ENCODE measurements around the gene VSIG10L2. TPM values are rescaled to one million over a fixed set of nuclear protein-coding genes. Genes with fewer than 3 reads are reported as not detected.

The VSIG10L2 gene
- total RNA-seq, 1 donor from 2014 or later: not detected

DNA sequence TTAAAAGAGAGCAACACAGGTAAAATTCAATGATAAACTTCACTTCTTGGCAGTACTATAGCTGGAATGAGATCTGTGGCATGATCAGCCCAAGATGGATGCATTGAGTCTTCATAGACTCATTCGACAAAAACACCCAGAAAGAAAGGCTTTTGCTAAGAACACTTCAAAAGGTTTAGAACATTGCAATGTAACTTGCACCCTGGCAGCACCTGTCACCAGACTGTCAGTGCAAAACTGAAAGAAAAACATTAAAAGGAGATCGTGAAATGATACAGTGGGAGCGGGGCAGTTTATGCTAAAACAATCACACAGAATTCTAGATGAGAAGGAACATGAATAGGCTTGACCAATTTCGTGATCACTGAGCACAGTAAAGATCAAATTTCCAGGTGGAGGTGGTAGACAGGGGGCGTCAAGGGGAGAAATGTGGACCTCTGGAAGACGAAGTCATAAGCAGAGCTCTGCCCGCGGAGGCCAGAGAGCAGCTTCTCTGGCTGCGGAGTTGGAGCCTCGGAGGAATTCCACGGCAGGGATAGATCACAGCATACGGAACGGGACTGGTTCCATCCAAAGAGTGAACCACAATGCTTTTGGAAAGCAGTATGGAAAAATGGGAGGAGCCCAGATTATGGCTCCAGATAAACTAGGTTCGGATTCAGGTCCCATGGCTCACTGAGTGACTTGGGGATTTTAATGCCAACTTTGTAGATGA is 11.9 kb downstream of the VSIG10L2 start:
- Histone ChIP-seq H3K36me3 (ENCODE audit: insufficient read depth, low read length) (no peaks in the 10 kb centered on the region), H2AFZ (ENCODE audit: low read depth, low read length) (no peak overlapping the region), H3K79me2 (ENCODE audit: insufficient read depth, low read length) (no peaks in the 10 kb centered on the region), H3K27me3 (ENCODE audit: insufficient read depth, low read length) (peaks cover under 1% of the 10 kb centered on the region), H3K9ac (ENCODE audit: low read length) (no peak overlapping the region), H3K27ac (ENCODE audit: low read depth, low read length) (no peak overlapping the region), H3K4me2 (ENCODE audit: low read length) (no peak overlapping the region), H3K4me3 (ENCODE audit: insufficient read depth, low read depth, low read length) (no peak overlapping the region), H3K4me1 (ENCODE audit: insufficient read depth, low read length) (no peaks in the 10 kb centered on the region), H3K9me3 (ENCODE audit: insufficient read depth, low read depth, low read length) (no peaks in the 10 kb centered on the region), H4K20me1 (ENCODE audit: insufficient read depth, low read length) (no peaks in the 10 kb centered on the region)
- no peak for TF ChIP-seq EZH2 (IDR thresholded peaks at IDR 0.05; ENCODE audit: insufficient read depth, low read length)
- TF ChIP-seq, protein P1, sequence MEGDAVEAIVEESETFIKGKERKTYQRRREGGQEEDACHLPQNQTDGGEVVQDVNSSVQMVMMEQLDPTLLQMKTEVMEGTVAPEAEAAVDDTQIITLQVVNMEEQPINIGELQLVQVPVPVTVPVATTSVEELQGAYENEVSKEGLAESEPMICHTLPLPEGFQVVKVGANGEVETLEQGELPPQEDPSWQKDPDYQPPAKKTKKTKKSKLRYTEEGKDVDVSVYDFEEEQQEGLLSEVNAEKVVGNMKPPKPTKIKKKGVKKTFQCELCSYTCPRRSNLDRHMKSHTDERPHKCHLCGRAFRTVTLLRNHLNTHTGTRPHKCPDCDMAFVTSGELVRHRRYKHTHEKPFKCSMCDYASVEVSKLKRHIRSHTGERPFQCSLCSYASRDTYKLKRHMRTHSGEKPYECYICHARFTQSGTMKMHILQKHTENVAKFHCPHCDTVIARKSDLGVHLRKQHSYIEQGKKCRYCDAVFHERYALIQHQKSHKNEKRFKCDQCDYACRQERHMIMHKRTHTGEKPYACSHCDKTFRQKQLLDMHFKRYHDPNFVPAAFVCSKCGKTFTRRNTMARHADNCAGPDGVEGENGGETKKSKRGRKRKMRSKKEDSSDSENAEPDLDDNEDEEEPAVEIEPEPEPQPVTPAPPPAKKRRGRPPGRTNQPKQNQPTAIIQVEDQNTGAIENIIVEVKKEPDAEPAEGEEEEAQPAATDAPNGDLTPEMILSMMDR (IDR thresholded peaks at IDR 0.05; ENCODE audit: insufficient read depth, low read depth, low read length): no peak
- H3K27ac Mint-ChIP-seq (ENCODE audit: unreplicated experiment): no peak overlapping the region
- H3K9me3 Mint-ChIP-seq (ENCODE audit: unreplicated experiment): peaks cover 1% of the 10 kb centered on the region
- H3K4me3 Mint-ChIP-seq (ENCODE audit: unreplicated experiment): no peak overlapping the region
- no peaks in the 10 kb centered on the region for H3K27me3 Mint-ChIP-seq (ENCODE audit: low read depth, unreplicated experiment)
- peaks cover 12% of the 10 kb centered on the region for H3K36me3 Mint-ChIP-seq (ENCODE audit: low read depth, unreplicated experiment)
- DNase-seq (ENCODE audit: low read depth) (no peak), FAIRE-seq (no peak)
- peaks cover 8% of the 10 kb centered on the region for H3K4me1 Mint-ChIP-seq (ENCODE audit: low read depth, unreplicated experiment)

DNA sequence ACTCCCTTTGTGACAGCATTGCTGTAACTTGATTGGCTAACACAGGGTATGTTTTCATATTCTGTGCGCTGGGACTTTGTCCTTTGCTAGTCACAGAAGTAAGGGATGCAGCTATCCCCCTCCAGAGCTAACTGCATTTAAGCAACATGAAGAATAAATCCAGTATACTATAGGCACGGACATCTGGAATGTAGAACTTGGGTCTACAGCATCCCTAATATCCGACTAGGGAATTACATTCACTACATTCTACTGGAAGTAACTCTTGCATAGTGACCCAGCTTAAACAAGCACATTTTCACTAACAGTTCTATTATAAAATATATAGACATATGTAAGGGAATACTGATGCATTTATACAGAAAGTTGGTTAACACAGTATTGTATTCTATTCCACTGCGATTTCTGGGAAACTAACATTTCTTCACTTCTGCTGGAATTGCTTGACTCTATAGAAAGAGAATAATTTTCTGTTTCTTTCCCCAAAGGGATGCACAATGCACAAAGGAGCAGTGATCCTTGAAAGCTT is 13.1 kb downstream of the VSIG10L2 start:
- no peaks in the 10 kb centered on the region for H3K4me1 ChIP-seq (ENCODE audit: insufficient read depth, low read length)
- no peak overlapping the region for H3K4me3 ChIP-seq (ENCODE audit: insufficient read depth, low read depth, low read length)
- H3K4me2 ChIP-seq (ENCODE audit: low read length): no peak overlapping the region
- Mint-ChIP-seq H3K4me3 (ENCODE audit: unreplicated experiment) (no peak overlapping the region), H3K4me1 (ENCODE audit: low read depth, unreplicated experiment) (peaks cover 8% of the 10 kb centered on the region), H3K27me3 (ENCODE audit: low read depth, unreplicated experiment) (no peaks in the 10 kb centered on the region), H3K27ac (ENCODE audit: unreplicated experiment) (no peak overlapping the region), H3K9me3 (ENCODE audit: unreplicated experiment) (peaks cover 1% of the 10 kb centered on the region), H3K36me3 (ENCODE audit: low read depth, unreplicated experiment) (peaks cover 14% of the 10 kb centered on the region)
- no peak for FAIRE-seq
- no peak overlapping the region for H2AFZ ChIP-seq (ENCODE audit: low read depth, low read length)
- no peak overlapping the region for H3K27ac ChIP-seq (ENCODE audit: low read depth, low read length)
- H3K36me3 ChIP-seq (ENCODE audit: insufficient read depth, low read length): no peaks in the 10 kb centered on the region
- no peak overlapping the region for H3K9ac ChIP-seq (ENCODE audit: low read length)
- TF ChIP-seq, protein P1 (IDR thresholded peaks at IDR 0.05; ENCODE audit: insufficient read depth, low read depth, low read length): no peak
- TF ChIP-seq EZH2 (IDR thresholded peaks at IDR 0.05; ENCODE audit: insufficient read depth, low read length): no peak
- no peak for DNase-seq (ENCODE audit: low read depth)
- no peaks in the 10 kb centered on the region for H3K27me3 ChIP-seq (ENCODE audit: insufficient read depth, low read length)
- H3K9me3 ChIP-seq (ENCODE audit: insufficient read depth, low read depth, low read length): no peaks in the 10 kb centered on the region
- no peaks in the 10 kb centered on the region for H4K20me1 ChIP-seq (ENCODE audit: insufficient read depth, low read length)
- no peaks in the 10 kb centered on the region for H3K79me2 ChIP-seq (ENCODE audit: insufficient read depth, low read length)

DNA sequence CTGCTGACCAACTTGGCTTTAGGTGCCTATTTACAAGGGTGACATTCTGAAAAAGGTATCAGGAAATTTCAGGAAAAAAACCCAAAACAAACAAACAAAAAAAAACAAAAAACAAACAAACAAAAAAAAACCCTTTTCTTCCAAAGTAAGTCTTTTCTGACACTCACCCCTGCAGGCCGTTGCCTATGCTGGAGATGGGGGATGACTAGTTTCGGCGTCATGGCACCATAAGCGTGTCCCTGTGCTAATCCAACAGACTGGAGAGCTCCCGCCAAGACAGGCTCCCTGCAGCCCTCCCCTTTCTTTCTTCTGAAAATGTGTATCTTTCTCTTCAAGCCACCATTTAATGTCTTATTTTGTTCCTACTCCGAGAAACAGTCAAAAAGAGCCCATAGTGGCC is 13.7 kb downstream of the VSIG10L2 start:
- Histone ChIP-seq H3K36me3 (ENCODE audit: insufficient read depth, low read length) (no peaks in the 10 kb centered on the region), H3K4me3 (ENCODE audit: insufficient read depth, low read depth, low read length) (no peak overlapping the region), H2AFZ (ENCODE audit: low read depth, low read length) (no peak overlapping the region), H3K4me1 (ENCODE audit: insufficient read depth, low read length) (no peaks in the 10 kb centered on the region), H3K9me3 (ENCODE audit: insufficient read depth, low read depth, low read length) (no peaks in the 10 kb centered on the region), H3K4me2 (ENCODE audit: low read length) (no peak overlapping the region), H3K9ac (ENCODE audit: low read length) (no peak overlapping the region), H4K20me1 (ENCODE audit: insufficient read depth, low read length) (no peaks in the 10 kb centered on the region), H3K79me2 (ENCODE audit: insufficient read depth, low read length) (no peaks in the 10 kb centered on the region), H3K27ac (ENCODE audit: low read depth, low read length) (no peak overlapping the region), H3K27me3 (ENCODE audit: insufficient read depth, low read length) (no peaks in the 10 kb centered on the region)
- H3K9me3 Mint-ChIP-seq (ENCODE audit: unreplicated experiment): peaks cover 1% of the 10 kb centered on the region
- peaks cover 8% of the 10 kb centered on the region for H3K4me1 Mint-ChIP-seq (ENCODE audit: low read depth, unreplicated experiment)
- H3K36me3 Mint-ChIP-seq (ENCODE audit: low read depth, unreplicated experiment): peaks cover 14% of the 10 kb centered on the region
- no peak overlapping the region for H3K27ac Mint-ChIP-seq (ENCODE audit: unreplicated experiment)
- no peaks in the 10 kb centered on the region for H3K27me3 Mint-ChIP-seq (ENCODE audit: low read depth, unreplicated experiment)
- FAIRE-seq: no peak
- H3K4me3 Mint-ChIP-seq (ENCODE audit: unreplicated experiment): no peak overlapping the region
- TF ChIP-seq EZH2 (IDR thresholded peaks at IDR 0.05; ENCODE audit: insufficient read depth, low read length): no peak
- TF ChIP-seq, protein P1 (IDR thresholded peaks at IDR 0.05; ENCODE audit: insufficient read depth, low read depth, low read length): no peak
- DNase-seq (ENCODE audit: low read depth): no peak

All from astrocyte (in vitro differentiated cells and primary cell).